HG03159 (cell line): Measurements from ENCODE around the gene NUDT22.

Experiments
- ATAC-seq: cut with Tn5 transposase; IDR thresholded peaks from one replicate; pipeline ENCODE4 v1.9.1; 2021; ENCODE audit warnings: mild to moderate bottlenecking, moderate library complexity; ENCODE audit not compliant: unreplicated experiment

Gene NUDT22

GRCh38 chr11:64225608-64226506 is at the start of gene NUDT22, which contains the start of gene TRPT1:
NUDT22 (plus strand) TSS chr11:64226274; CDS start chr11:64226653, 379 bp downstream.
TRPT1 (minus strand) TSS chr11:64226186; CDS start chr11:64225860, 326 bp downstream.
- ATAC-seq, result peak; percentile 51

- ATAC-seq, result no peak
Measured at GRCh38 chr11:64176751-64177150, 49.3 kb upstream of the NUDT22 start.

GRCh38 chr11:64178203-64178602 is 47.9 kb upstream of the NUDT22 start:
- no peak for ATAC-seq

GRCh38 chr11:64178951-64179639 is 47.0 kb upstream of the NUDT22 start:
- no peak for ATAC-seq

- no peak for ATAC-seq
Measured at GRCh38 chr11:64180891-64181290, 45.2 kb upstream of the NUDT22 start.

GRCh38 chr11:64181506-64182411 is 44.3 kb upstream of the NUDT22 start:
- no peak for ATAC-seq

GRCh38 chr11:64183890-64184289 is 42.2 kb upstream of the NUDT22 start:
- no peak for ATAC-seq

GRCh38 chr11:64185175-64185692 is 40.8 kb upstream of the NUDT22 start:
- peak; percentile 23 for ATAC-seq

- ATAC-seq, result peak; percentile 85
Measured at GRCh38 chr11:64185693-64186491, 40.2 kb upstream of the NUDT22 start, which contains the start of gene STIP1. STIP1 (plus strand) TSS chr11:64186171; CDS start chr11:64186262, 91 bp downstream.

GRCh38 chr11:64186492-64187165 is 39.4 kb upstream of the NUDT22 start:
- ATAC-seq, result no peak

GRCh38 chr11:64192434-64192833 is 33.6 kb upstream of the NUDT22 start:
- ATAC-seq, result no peak

GRCh38 chr11:64196626-64197025 is 29.4 kb upstream of the NUDT22 start:
- ATAC-seq, result no peak

GRCh38 chr11:64198511-64198910 is 27.6 kb upstream of the NUDT22 start:
- no peak for ATAC-seq

GRCh38 chr11:64201543-64201942 is 24.5 kb upstream of the NUDT22 start:
- no peak for ATAC-seq

- no peak for ATAC-seq
Measured at GRCh38 chr11:64202992-64203391, 23.1 kb upstream of the NUDT22 start.

- no peak for ATAC-seq
Measured at GRCh38 chr11:64203421-64204079, 22.5 kb upstream of the NUDT22 start.

GRCh38 chr11:64204080-64204440 is 22.0 kb upstream of the NUDT22 start:
- ATAC-seq, result no peak

- ATAC-seq, result no peak
Measured at GRCh38 chr11:64204464-64204989, 21.5 kb upstream of the NUDT22 start.
